Sigmoid colon (tissue), 4 donors: Measurements from ENCODE around the gene CASKIN1.

Source experiments
- EP300 ChIP-seq, 4 donors: sonication (generic); formaldehyde crosslinking; IDR thresholded peaks; one replicate each; pipeline ENCODE4 v1.6.1; 2017; ENCODE audit warnings: antibody characterized with exemption in 4 of 4
- POLR2A ChIP-seq, 2 donors: fragments of 450-650 bp; IDR thresholded peaks; one replicate each; pipeline ENCODE4 v1.6.1; 2016; ENCODE audit warnings: antibody characterized with exemption in 2 of 2, mild to moderate bottlenecking in 2 of 2, moderate library complexity in 2 of 2
- POLR2AphosphoS5 ChIP-seq, 4 donors: sonication (generic); formaldehyde crosslinking; IDR thresholded peaks; one replicate each; pipeline ENCODE4 v1.6.1; 2017; ENCODE audit warnings: antibody characterized with exemption in 4 of 4
- TF ChIP-seq, protein P1 (sequence below), 4 experiments: fragments of 450-650 bp in 3 of 4; fragments of 200-600 bp in 1 of 4; IDR thresholded peaks; one replicate each; pipeline ENCODE4 v1.5.1; 2016 to 2019; ENCODE audit warnings: antibody characterized with exemption in 4 of 4, mild to moderate bottlenecking in 3 of 4, moderate library complexity in 2 of 4

DNA sequence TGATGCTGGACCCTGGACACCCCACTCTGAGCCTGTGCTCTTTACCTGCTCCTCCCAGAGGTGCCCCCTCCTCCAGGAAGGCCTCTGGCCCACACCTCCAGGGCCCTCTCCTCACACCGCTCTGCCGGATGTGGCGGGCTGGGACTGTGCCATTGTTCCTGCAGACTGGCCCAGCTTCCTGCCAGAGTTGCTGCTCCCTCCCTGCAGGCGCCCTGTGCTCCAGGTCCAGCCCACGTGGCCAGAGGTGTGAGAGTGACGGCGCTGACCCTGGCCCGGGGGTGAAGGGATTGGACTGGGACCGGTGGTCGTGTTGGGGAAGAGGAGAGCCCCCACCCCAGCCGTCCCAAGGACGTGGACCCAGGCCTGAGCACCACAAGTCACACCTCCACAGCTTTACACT, 32.7 kb upstream of the CASKIN1 start:
- TF ChIP-seq POLR2A (IDR thresholded peaks at IDR 0.05), result no peak
- TF ChIP-seq, protein P1, sequence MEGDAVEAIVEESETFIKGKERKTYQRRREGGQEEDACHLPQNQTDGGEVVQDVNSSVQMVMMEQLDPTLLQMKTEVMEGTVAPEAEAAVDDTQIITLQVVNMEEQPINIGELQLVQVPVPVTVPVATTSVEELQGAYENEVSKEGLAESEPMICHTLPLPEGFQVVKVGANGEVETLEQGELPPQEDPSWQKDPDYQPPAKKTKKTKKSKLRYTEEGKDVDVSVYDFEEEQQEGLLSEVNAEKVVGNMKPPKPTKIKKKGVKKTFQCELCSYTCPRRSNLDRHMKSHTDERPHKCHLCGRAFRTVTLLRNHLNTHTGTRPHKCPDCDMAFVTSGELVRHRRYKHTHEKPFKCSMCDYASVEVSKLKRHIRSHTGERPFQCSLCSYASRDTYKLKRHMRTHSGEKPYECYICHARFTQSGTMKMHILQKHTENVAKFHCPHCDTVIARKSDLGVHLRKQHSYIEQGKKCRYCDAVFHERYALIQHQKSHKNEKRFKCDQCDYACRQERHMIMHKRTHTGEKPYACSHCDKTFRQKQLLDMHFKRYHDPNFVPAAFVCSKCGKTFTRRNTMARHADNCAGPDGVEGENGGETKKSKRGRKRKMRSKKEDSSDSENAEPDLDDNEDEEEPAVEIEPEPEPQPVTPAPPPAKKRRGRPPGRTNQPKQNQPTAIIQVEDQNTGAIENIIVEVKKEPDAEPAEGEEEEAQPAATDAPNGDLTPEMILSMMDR (IDR thresholded peaks at IDR 0.05), result no peak
- TF ChIP-seq POLR2AphosphoS5 (IDR thresholded peaks at IDR 0.05), result no peak
- TF ChIP-seq EP300 (IDR thresholded peaks at IDR 0.05), result no peak
